HG02943 (cell line): ENCODE measurements around the gene NXN.
"Not testable (repeated sequence)": the region's sequence is repeated elsewhere in the genome, so short reads cannot be mapped to it uniquely, and the experiment has no call there.

Source experiments
- ATAC-seq: cut with Tn5 transposase; IDR thresholded peaks from one replicate; pipeline ENCODE4 v1.9.1; 2021; ENCODE audit warnings: mild to moderate bottlenecking, low read depth, moderate library complexity; ENCODE audit not compliant: unreplicated experiment

NXN gene

DNA sequence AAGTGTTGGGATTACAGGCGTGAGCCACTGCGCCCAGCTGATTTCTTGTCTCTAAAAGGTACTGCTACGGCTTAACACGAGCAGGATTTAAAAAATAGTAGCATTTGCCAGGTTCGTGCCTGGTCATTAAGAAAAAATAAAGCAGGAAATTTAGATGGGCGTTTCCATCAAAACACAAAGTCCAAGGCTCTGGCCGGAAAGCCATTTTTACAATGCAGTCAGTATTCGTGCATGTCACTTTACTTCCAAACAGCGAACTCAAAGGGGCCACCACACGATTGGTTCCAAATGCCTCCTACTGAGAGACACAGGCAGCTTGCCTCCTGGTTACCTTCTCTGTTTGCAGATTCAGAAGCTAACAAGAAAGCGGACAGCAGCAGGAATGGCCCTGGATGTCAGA, 131.2 kb downstream of the NXN start:
- ATAC-seq = no peak

DNA sequence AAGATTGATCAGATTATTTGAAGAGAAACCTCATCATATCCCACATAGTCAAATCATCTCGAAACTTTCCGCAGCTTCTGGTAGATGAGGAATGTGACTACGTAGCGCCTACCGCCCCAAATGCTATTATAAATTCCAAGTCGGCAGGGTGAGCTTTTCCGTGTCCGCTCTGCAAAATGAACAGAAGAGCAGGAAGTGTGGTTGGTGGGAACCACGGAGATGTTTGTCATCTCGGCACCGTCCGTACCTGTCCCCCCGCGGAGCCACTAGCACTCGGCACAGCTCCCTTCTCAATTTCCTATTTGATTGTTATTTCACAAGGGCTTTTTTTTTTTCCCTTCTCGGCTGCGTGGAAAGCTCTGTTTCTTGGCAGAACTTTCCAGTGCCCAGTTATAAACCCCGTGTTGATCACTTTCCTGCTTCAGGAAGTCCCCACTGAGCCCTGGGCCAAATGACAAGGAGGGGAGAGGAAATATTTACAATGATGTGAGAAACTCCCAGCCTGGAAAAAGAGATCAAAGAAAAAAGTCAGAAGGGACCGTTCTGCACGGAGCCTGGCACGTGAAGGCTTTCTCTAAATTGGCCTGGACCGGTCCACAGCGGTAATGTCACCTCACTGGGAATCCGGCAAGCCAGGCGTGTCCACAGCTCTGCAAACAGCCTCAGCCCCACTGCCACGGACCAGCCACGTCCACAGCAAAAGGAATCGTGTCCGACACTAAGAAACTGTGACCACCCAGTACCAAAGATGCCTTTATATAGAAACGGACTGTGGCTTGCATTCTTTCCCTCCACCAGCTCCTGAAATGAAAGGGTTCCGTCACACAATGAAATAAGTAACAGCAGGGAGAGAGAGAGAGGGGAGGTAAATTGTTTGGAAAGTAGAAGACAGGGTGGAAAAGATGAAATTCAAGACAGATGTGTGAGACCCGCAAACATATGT, 132.4 kb downstream of the NXN start:
- no peak for ATAC-seq

DNA sequence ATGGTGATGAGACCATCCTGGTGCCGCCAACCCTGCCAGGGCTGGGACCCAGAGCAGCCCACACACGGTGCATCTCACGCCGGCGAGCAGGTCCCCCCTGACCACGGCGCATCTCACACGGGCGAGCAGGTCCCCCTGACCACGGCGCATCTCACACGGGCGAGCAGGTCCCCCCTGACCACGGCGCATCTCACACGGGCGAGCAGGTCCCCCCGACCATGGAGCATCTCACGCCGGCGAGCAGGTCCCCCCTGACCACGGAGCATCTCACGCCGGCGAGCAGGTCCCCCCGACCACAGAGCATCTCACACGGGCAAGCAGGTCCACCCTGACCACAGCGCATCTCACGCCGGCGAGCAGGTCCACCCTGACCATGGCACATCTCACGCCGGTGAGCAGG, 138.3 kb downstream of the NXN start:
- no peak for ATAC-seq

DNA sequence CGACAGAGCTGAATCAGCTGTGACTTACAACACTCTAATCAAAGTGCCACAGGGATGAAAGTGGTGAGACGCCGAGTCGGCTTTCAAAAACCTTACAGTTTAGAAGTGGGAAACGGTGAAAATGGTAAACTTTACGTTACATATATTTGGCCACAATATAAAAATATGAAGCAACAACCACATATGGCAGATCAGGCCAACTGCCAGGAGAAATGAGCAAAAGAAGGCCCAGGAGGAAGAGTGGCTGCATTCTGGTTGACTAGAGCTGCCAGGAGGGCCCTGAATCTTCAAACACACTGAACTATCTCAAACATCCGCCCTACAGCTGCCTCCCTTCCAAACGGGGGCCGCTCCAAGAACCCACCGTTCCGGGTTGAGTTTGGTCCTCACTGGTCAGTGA, 141.1 kb downstream of the NXN start:
- ATAC-seq = no peak

DNA sequence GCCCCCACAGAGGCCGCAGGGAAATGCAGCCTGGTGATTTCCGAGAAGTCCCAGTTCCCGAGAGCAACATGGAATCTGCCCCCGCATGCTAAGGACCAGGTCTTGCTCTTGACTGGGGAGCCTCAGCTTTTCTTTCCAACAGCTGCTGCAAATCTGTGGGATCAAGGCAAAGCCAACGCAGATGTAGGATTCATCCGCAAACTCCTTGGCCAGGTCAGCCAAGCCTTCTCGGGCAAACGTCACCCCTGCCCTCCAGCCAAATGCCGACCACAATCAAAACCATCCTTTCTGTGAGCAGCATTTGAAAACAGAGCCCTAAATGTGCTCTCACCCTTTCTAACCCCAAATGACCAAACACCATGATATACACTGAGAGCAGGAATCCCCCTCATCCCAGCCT, 143.4 kb downstream of the NXN start:
- no peak for ATAC-seq

DNA sequence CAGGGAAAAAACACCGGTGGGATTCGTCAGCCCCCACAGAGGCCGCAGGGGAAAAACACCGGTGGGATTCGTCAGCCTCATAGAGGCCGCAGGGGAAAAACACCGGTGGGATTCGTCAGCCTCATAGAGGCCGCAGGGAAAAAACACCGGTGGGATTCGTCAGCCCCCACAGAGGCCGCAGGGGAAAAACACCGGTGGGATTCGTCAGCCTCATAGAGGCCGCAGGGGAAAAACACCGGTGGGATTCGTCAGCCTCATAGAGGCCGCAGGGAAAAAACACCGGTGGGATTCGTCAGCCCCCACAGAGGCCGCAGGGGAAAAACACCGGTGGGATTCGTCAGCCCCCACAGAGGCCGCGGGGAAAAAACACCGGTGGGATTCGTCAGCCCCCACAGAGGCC, 143.9 kb downstream of the NXN start:
- ATAC-seq = not testable (repeated sequence)

DNA sequence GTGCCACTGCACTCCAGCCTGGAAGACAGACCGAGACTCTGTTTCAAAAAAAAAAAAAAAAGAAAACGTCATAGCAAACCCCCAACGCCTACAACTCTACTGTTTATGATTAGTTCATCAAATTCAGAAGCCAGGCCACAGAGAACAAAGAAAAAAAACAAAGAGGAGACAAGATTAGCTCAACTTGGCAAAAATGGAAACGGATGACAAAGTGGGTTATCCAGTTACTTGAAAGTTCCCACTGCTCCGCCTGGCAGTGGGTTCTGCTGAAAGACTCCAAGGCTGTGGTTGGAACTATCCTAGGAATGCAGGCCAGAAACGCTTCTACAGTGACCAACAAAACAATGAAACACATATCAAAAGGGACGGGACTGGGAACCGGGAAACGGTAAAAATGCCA, 144.3 kb downstream of the NXN start:
- no peak for ATAC-seq

DNA sequence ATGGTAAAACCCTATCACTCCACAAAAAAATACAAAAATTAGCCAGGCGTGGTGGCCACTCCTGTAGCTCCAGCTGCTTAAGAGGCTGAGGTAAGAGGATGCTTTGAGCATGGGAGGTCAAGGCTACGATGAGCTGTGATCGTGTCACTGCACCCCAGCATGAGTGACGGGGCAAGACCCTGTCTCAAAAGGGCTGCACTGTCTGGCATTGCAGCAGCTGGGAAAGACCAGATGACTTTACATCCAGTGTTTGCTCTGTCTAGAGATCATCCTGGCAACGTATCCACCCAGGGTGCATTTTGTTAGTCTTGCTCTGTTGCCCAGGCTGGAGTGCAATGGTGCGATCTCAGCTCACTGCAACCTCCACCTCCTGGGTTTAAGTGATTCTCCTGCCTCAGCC, 145.4 kb downstream of the NXN start:
- ATAC-seq = no peak

DNA sequence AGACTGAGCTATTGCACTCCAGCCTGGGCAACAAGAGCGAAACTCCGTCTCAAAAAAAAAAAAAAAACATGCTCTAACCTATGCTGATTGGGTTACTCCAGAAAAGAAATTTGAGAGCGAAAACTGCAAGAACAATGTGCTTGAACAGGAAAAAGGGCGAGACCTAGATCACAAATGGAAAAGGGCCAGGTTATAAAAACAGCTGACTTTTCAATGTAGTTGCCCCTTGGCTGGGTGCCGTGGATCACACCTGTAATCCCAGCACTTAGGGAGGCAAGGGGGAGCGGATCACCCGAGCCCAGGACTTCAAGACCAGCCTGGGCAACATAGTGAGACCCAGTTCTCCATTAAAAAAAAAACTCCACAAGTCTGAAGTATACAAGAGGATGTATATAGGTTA, 148.6 kb downstream of the NXN start:
- ATAC-seq = no peak

DNA sequence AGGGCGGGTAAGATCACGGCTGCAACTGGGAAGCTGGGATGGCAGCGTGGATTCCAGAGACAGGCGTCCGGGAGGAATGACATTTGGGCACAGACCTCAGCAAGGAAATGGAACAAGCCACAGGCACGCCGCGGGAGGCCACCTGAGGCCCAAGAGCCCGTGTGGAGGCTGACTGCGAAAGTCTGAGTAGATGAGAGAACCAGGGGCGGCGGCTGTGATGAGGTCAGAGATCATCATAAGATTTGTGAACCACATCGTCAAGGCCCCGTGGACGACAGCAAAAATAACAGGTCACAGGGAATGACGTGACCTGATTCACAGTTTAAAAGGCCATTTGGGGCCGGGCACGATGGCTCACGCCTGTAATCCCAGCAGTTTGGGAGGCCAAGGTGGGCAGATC, 149.2 kb downstream of the NXN start:
- ATAC-seq = no peak

DNA sequence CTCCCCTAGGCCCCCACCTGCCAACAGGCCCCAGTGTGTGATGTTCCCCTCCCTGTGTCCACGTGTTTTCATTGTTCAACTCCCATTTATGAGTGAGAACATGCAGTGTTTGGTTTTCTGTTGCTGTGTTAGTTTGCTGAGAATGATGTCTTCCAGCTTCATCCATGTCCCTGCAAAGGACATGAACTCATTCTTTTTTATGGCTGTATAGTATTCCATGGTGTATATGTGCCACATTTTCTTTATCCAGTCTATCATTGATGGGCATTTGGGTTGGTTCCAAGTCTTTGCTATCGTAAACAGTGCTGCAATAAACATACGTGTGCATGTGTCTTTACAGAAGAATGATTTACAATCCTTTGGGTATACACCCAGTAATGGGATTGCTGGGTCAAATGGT, 150.0 kb downstream of the NXN start:
- ATAC-seq = not testable (repeated sequence)

DNA sequence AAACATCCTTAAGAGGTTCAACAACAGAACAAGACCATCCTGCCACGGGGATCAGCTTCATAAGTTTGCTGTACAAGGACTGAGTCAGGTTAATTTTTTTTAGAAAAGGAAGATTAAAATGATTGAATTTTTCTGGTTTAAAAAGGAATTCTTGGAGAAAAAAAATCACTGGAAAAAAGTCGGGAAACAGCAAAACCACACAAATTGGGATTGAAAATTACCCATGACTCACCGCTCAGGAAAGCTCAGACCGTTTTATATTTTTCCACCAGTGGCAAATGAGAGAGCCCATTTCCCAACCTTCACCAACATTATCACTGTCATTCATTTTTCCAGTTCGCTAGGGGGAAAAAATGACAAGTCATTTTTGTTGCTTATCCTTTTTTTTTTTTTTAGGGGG, 150.8 kb downstream of the NXN start:
- ATAC-seq = no peak

DNA sequence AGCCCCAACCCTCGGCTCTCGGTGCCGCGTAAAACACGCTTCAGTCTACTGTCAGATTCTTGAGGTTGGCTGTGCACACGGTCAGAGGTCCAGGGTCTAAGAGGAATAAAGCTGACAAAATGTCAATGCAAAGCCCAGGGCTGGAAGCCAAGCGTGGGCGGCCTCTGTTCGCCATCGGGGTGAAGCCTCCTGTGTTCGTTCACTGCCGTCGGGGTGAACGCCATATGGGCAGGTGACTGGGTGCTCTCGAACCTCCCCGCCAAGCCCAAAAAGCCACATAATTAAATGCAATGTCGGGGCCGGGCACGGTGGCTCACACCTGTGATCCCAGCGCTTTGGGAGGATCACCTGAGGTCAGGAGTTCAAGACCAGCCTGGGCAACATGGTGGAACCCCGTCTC, 152.8 kb downstream of the NXN start:
- ATAC-seq = no peak

DNA sequence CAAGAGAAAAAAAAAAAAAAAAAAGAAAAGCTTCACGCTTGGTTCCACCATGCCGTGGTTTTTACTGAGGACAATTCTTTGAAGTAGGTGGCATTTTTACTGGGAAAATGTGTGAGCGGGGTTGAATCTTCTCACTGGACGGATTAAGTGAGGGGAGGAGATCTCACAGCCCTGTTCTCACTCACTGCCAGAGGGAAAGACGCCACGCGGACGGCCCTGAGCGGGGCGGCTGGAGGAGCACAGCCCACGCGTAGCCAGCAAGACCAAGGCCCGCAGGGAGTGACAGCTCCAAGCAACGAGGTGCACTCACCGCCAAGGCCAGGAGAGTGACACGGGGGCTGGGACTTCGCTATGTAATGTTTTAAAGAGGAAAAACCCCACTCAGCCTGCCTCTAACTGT, 154.4 kb downstream of the NXN start:
- no peak for ATAC-seq

DNA sequence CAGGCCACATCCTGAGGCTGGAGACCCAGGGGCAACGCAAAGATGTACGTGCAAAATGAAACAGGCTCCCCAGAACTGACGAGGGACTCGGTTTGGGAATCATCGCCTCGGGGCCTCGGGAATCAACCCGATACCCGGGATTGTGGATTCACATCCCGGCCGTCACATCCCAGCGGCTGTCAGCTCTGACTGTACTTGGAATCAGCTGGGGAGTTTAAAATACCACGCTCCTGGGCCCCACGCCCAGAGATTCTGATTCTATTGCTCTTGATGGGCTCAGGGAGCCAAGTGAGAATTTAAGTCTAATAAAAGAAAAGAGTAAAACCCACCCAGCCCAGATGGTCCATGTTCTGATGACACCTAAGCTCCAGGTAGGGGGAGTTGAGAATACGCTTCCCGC, 155.2 kb downstream of the NXN start:
- ATAC-seq = no peak

DNA sequence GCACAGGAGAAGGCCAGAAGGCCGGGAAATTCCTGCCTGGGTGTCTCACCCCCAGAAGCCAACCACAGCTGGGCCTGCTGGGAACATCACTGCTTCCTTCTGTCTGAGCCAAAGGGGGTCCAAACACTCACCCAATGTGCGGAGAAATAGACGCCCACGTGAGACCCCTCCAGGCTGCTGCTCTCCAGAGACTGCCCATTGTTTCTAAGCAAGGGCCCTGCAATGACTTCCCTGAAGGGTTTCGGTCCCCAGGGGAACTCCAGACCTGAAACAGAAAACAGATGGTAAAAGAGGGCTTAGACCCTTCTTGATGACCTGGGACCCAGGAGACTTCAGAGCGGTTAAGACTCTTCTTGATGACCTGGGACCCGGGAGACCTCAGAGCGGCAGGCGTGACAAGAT, 156.1 kb downstream of the NXN start:
- no peak for ATAC-seq

DNA sequence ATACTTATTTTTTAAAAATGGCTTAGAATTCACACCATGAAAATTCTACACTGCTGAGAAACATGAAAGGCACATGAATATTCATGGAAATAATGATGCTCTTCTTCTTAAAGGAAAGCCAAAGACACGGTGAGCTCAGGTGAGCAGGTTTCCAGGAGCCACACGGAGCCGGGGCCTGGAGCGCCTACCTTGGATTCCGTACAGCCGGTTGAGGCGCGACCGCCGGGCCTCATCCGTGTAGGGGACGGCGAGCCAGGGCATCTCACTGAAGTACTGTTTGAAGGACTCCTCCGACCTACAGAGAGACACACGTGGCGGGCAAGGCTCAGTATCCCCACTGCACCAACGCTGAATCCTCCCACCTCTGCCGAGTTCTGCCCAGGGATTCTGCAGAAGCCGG, 160.3 kb downstream of the NXN start:
- ATAC-seq = no peak

DNA sequence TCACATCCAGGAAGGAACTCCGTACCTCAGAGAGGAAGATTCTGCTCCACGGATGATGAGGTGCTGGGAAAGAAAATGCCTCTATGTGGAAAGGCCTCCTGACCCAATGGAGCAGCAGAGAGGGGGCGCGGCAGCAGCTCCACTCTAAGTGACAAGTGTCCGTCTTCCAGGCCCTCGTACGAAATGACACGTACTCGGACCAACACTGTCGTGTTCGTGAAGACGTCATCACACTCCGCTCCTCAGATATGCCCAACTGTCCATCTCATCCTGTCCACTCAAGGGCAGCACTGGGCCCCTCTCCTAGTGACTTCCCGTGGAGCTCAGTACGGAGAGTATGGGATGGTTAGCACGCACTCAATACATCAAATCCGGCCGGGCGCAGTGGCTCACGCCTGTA, 165.2 kb downstream of the NXN start:
- ATAC-seq = no peak

DNA sequence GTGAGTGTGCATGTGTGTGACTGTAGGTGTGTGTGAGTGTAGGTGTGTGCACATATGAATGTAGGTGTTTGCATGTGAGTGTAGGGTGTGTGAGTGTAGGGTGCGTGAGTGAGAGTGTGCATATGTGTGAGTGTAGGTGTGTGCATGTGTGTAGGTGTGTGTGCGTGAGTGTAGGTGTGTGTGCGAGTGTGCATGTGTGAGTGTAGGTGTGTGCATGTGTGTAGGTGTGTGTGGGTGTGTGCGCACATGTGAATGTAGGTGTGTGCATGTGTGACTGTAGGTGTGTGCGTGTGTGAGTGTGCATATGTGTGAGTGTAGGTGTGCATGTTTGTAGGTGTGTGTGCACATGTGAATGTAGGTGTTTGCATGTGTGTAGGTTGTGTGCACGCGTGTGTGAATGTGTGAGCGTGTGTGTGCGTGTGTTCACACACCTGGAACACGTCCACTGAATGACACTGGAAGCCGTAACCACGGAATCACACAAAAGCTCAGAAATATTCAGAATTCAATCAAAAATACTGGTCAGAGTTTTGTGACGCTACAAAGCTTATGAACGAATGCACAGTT, 166.9 kb downstream of the NXN start:
- no peak for ATAC-seq

DNA sequence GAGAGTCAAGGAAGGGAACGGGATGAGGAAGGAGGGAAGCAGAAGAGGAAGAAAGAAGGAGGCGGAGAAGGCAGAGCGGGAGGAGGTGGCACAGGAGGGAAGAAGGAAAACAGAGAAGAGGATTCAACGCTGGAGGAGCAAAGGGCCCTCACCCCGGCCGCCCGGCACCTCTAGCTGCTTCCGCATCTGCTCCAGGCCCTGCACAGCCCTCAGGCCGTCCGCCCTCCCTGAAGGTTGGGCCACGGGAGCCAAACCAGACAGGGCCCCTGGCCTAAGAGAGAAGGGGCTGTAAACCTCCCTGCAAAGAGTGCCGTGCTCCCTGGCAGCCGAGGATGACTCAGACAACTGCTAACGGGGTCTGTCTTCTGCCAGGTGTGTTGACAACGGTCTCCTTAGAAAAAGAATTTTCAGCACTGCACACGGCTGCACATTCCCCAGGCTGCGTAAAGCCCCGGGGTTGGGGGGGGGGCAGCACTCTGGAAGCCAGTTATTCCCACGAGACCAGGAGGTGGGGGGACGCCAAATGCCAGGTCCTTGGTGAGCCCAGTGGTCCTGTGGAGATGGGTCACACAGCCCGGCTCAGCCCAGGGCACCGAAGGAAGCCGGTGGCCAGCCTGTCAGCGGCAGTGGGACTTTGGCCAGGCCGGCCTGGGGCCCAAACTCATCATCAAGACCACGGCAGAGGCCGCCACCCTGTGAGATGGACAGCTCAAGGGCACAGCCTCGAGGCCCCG, 168.4 kb downstream of the NXN start:
- no peak for ATAC-seq

DNA sequence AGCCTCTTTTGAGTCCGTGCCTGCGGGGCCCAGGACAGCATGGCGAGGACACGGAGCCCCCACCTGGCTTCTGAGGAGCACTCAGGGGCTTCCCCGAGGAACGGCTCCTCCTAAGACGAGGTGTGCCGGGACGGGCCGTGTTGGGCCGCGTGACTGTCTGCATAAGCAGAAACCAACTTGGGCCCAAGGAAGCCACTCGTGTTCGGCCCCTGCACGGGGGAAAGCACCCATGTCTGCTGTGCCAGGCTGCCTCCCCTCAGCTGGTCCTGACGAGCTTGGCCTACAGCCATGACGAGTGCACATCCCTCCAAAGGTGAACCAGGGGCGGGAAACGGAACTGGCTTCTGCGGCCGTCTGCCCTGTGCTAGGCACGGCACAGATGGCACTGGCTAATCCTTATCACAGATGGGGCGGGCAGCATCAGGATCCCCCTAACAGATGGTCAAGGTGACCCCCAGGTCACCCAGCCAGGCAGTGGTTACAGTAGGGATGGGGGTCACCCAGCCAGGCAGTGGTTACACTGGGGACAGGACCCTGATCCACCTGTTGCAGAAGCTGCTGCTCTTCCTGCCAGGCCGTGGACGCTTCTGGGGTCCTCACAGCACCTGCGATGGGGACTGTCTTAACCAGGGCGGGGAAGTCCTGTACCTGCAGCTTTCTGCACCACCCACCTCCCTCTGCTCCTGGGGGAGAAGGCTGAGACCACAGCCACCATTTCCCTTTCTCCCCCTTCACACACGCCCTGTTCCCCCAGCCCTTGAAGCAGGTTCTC, 171.9 kb downstream of the NXN start:
- no peak for ATAC-seq
